Measurements from ENCODE around the gene SPON2.

Gene SPON2

GRCh38 chr4:1172228-1172851 is at the start of gene SPON2:
Gene SPON2, minus strand, starts transcription at chr4:1172583.
- FAIRE-seq, result no peak

GRCh38 chr4:1221155-1221870 is 48.9 kb upstream of the SPON2 start:
- FAIRE-seq, result no peak

- FAIRE-seq, result no peak
These were observed 48.2 kb upstream of the SPON2 start for GRCh38 chr4:1220566-1220965.

GRCh38 chr4:1219566-1219950 is 47.2 kb upstream of the SPON2 start:
- no peak for FAIRE-seq

GRCh38 chr4:1218634-1219565 is 46.5 kb upstream of the SPON2 start:
- no peak for FAIRE-seq

GRCh38 chr4:1217366-1217765 is 45.0 kb upstream of the SPON2 start:
- FAIRE-seq, result no peak

GRCh38 chr4:1216869-1217294 is 44.5 kb upstream of the SPON2 start:
- FAIRE-seq, result no peak

GRCh38 chr4:1216076-1216614 is 43.8 kb upstream of the SPON2 start:
- FAIRE-seq, result no peak

GRCh38 chr4:1215141-1216075 is 43.0 kb upstream of the SPON2 start:
- FAIRE-seq, result no peak

- FAIRE-seq, result no peak
These were observed 42.0 kb upstream of the SPON2 start for GRCh38 chr4:1214101-1215095.

- no peak for FAIRE-seq
These were observed 41.1 kb upstream of the SPON2 start for GRCh38 chr4:1213336-1213995.

- FAIRE-seq, result no peak
These were observed 40.4 kb upstream of the SPON2 start for GRCh38 chr4:1212546-1213335.

- no peak for FAIRE-seq
These were observed 39.6 kb upstream of the SPON2 start for GRCh38 chr4:1211891-1212545.

GRCh38 chr4:1211371-1211770 is 39.0 kb upstream of the SPON2 start:
- no peak for FAIRE-seq

- FAIRE-seq, result no peak
These were observed 38.6 kb upstream of the SPON2 start for GRCh38 chr4:1210971-1211370.

- FAIRE-seq, result no peak
These were observed 38.0 kb upstream of the SPON2 start for GRCh38 chr4:1210241-1210841.

- FAIRE-seq, result no peak
These were observed 37.4 kb upstream of the SPON2 start for GRCh38 chr4:1209821-1210220.

GRCh38 chr4:1208970-1209704 is 36.8 kb upstream of the SPON2 start:
- no peak for FAIRE-seq
